Measurements from ENCODE around the gene MGLL. TPM values are rescaled to one million over a fixed set of nuclear protein-coding genes. Genes with fewer than 3 reads are reported as not detected.

Gene MGLL
- total and polyA plus RNA-seq, 9 of the 15 experiments (the other 6 are each of a cell fraction or from before 2014, with no cell fraction given) = 0.12 to 0.32 (median 0.18) TPM; not detected in 6

DNA sequence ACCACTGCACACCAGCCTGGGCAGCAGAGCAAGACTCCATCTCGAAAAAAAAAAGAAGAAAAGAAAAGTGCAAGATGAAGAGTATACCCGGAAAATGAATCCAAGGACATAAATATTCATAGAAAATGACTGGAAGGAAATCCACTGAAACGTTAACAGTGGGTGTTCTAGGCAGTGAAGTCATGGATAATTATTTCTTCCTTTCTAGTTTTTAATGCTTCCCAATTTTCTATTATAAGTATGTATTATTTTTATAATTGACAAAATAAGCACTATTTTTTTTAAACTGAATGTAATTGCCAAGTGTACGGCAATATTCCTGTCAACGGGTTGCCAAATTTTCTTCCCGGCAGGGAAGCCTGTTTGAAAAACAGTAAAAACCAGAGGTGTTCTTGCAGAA, 37.4 kb upstream of the MGLL start:
- ChIA-PET POLR2A (no interaction called here), CTCF (ENCODE audit: low intra/inter-chr PET ratio) (no interaction called here)
- in situ Hi-C loops (cut with MboI) = loop anchor here (10.0 kb wide), 1 partner anchor 275 kb away; no protein-coding TSS in a partner anchor
- Histone ChIP-seq H3K27ac (ENCODE audit: extremely low read depth, low read depth, low read length) (no peak overlapping the region), H3K27me3 (ENCODE audit: control insufficient read depth in 2 of 2, insufficient read depth in 2 of 2, low read length in 2 of 2) (peaks cover 4 to 17% of the 10 kb centered on the region in 2 experiments; a peak in 3 of 5 replicates), H3K4me1 (replicated peaks in 1 of 2; ENCODE audit: control insufficient read depth in 2 of 2, insufficient read depth in 2 of 2, low read length in 2 of 2) (no peaks in the 10 kb centered on the region), H3K4me3 (no peak overlapping the region), H3K36me3 (ENCODE audit: control insufficient read depth, insufficient read depth, low read length) (no peaks in the 10 kb centered on the region), H3K9me1 (ENCODE audit: control insufficient read depth, insufficient read depth, low read length) (no peaks in the 10 kb centered on the region), H3K79me2 (ENCODE audit: control insufficient read depth, insufficient read depth, low read length) (no peaks in the 10 kb centered on the region), H3K4me2 (ENCODE audit: insufficient read depth, low read length) (no peak overlapping the region), H2AFZ (ENCODE audit: low read depth, low read length) (no peak overlapping the region), H4K20me1 (replicated peaks; ENCODE audit: control insufficient read depth, insufficient read depth, low read length) (no peaks in the 10 kb centered on the region), H3K9me3 (replicated peaks; ENCODE audit: control insufficient read depth, insufficient read depth, low read depth, low read length) (no peaks in the 10 kb centered on the region), H3K9ac (ENCODE audit: insufficient read depth in 1 of 2, low read depth in 2 of 2, low read length in 2 of 2) (no peak overlapping the region)
- TF ChIP-seq, protein P1, sequence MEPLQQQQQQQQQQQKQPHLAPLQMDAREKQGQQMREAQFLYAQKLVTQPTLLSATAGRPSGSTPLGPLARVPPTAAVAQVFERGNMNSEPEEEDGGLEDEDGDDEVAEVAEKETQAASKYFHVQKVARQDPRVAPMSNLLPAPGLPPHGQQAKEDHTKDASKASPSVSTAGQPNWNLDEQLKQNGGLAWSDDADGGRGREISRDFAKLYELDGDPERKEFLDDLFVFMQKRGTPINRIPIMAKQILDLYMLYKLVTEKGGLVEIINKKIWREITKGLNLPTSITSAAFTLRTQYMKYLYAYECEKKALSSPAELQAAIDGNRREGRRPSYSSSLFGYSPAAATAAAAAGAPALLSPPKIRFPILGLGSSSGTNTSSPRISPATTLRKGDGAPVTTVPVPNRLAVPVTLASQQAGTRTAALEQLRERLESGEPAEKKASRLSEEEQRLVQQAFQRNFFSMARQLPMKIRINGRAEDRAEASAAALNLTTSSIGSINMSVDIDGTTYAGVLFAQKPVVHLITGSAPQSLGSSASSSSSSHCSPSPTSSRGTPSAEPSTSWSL (CRISPR knock-in tag; IDR thresholded peaks at IDR 0.05; ENCODE audit: borderline replicate concordance) = no peak
- no peak for TF ChIP-seq HNRNPK (IDR thresholded peaks at IDR 0.05; ENCODE audit: low read depth, low read length, poor library complexity, severe bottlenecking)
- no peak for TF ChIP-seq ZKSCAN8 (CRISPR knock-in tag; IDR thresholded peaks at IDR 0.05)
- no peak for TF ChIP-seq MTA3 (IDR thresholded peaks at IDR 0.05; ENCODE audit: borderline replicate concordance)
- TF ChIP-seq EP400 (IDR thresholded peaks at IDR 0.05) = no peak
- no peak for TF ChIP-seq NFIC (IDR thresholded peaks at IDR 0.05)
- no peak for TF ChIP-seq HCFC1 (IDR thresholded peaks at IDR 0.05; ENCODE audit: low read depth, low read length)
- no peak for TF ChIP-seq RHOXF2B (CRISPR knock-in tag; conservative IDR thresholded peaks at IDR 0.05)
- TF ChIP-seq ARHGAP35 (IDR thresholded peaks at IDR 0.05; ENCODE audit: partially characterized antibody) = no peak
- TF ChIP-seq JUN (IDR thresholded peaks at IDR 0.05; ENCODE audit: borderline replicate concordance, low read depth, low read length) = no peak
- no peak for TF ChIP-seq JUN (CRISPR knock-in tag; IDR thresholded peaks at IDR 0.05; ENCODE audit: borderline replicate concordance)
- TF ChIP-seq, protein P2, sequence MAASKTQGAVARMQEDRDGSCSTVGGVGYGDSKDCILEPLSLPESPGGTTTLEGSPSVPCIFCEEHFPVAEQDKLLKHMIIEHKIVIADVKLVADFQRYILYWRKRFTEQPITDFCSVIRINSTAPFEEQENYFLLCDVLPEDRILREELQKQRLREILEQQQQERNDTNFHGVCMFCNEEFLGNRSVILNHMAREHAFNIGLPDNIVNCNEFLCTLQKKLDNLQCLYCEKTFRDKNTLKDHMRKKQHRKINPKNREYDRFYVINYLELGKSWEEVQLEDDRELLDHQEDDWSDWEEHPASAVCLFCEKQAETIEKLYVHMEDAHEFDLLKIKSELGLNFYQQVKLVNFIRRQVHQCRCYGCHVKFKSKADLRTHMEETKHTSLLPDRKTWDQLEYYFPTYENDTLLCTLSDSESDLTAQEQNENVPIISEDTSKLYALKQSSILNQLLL (CRISPR knock-in tag; IDR thresholded peaks at IDR 0.05; ENCODE audit: borderline replicate concordance) = no peak
- no peak for FAIRE-seq
- no TSS peak for BruUV-seq (replicated peaks)
- intact Hi-C loops (cut with micrococcal nuclease) = no loop called here
- ATAC-seq = no peak
- DNase-seq (ENCODE audit: extremely low read depth in 1 of 4, low spot score in 3 of 4) = no peak
- 27% methylated on average over 4 of the region's 6 CpGs for WGBS (ENCODE audit: insufficient coverage, low coverage, missing lambda C conversion rate)
